NB4 (cell line): Measurements from ENCODE around the gene FAM162B.
"Not testable (repeated sequence)": the region's sequence is repeated elsewhere in the genome, so short reads cannot be mapped to it uniquely, and the experiment has no call there.

Source experiments
- DNase-seq: peaks from one replicate; pipeline ENCODE4 v3.0.0; 2010; ENCODE audit warnings: low read depth
- H3K4me3 ChIP-seq: one replicate; pipeline ENCODE4 v1.5.1; 2011; ENCODE audit warnings: mild to moderate bottlenecking, low read depth, low read length, moderate library complexity
- CTCF ChIP-seq: IDR thresholded peaks from one replicate; pipeline ENCODE4 v1.5.1; 2012; ENCODE audit warnings: low read depth, low read length
- MAX ChIP-seq: IDR thresholded peaks from 2 replicates; pipeline ENCODE4 v1.6.1; 2011; ENCODE audit warnings: low read depth, low read length
- MYC ChIP-seq: IDR thresholded peaks from 2 replicates; pipeline ENCODE4 v1.6.1; 2011; ENCODE audit warnings: low read depth, low read length
- POLR2A ChIP-seq: IDR thresholded peaks from 2 replicates; pipeline ENCODE4 v1.6.1; 2011; ENCODE audit warnings: mild to moderate bottlenecking; ENCODE audit not compliant: insufficient read length; ENCODE audit errors: extremely low read depth

Gene FAM162B

GRCh38 chr6:116745176-116745575 is 20.3 kb downstream of the FAM162B start:
- TF ChIP-seq CTCF (no peak), MYC (no peak), POLR2A (no peak), MAX (no peak)
- H3K4me3 ChIP-seq: no peak overlapping the region
- DNase-seq: no peak

- TF ChIP-seq POLR2A (no peak), CTCF (no peak), MYC (no peak), MAX (no peak)
- no peak overlapping the region for H3K4me3 ChIP-seq
- no peak for DNase-seq
Measured at GRCh38 chr6:116741571-116741970, 23.9 kb downstream of the FAM162B start.

- not testable (repeated sequence) for DNase-seq, H3K4me3 ChIP-seq
Measured at GRCh38 chr6:116740486-116740885, 25.0 kb downstream of the FAM162B start.

- TF ChIP-seq CTCF (no peak), POLR2A (no peak), MYC (no peak), MAX (no peak)
- H3K4me3 ChIP-seq: no peak overlapping the region
- no peak for DNase-seq
Measured at GRCh38 chr6:116737004-116737403, 28.5 kb downstream of the FAM162B start.

GRCh38 chr6:116730513-116730912 is 35.0 kb downstream of the FAM162B start:
- H3K4me3 ChIP-seq: no peak overlapping the region
- TF ChIP-seq CTCF (no peak), MAX (no peak), POLR2A (no peak), MYC (no peak)
- DNase-seq: no peak

- TF ChIP-seq CTCF (no peak), POLR2A (no peak), MAX (no peak), MYC (no peak)
- no peak for DNase-seq
- H3K4me3 ChIP-seq: no peak overlapping the region
Measured at GRCh38 chr6:116726947-116727346, 38.6 kb downstream of the FAM162B start.

GRCh38 chr6:116714761-116715160 is 50.8 kb downstream of the FAM162B start:
- DNase-seq: peak; percentile 38
- TF ChIP-seq MAX: no peak
- TF ChIP-seq CTCF: no peak
- H3K4me3 ChIP-seq: no peak overlapping the region
